Jurkat, Clone E6-1 (cell line): ENCODE results near the gene LRRN2.
A peak's percentile ranks its signal among the peaks of the same experiment; 100 is the strongest.
"Not testable (repeated sequence)": the region's sequence is repeated elsewhere in the genome, so short reads cannot be mapped to it uniquely, and the experiment has no call there.

Experiments used
- DNase-seq: peaks from one replicate; pipeline ENCODE4 v3.0.0-alpha.2; 2011; ENCODE audit warnings: low read depth, low spot score
- H3K4me3 ChIP-seq: 2 replicates; pipeline ENCODE4 v1.5.1; 2011; ENCODE audit warnings: mild to moderate bottlenecking, low read length, control low read depth, moderate library complexity

LRRN2 gene

GRCh38 chr1:204697893-204698292, 12.4 kb upstream of the LRRN2 start:
- no peak for DNase-seq
- H3K4me3 ChIP-seq: no peak overlapping the region

- DNase-seq: no peak
- no peak overlapping the region for H3K4me3 ChIP-seq
These were observed 11.1 kb upstream of the LRRN2 start for GRCh38 chr1:204696606-204697005.

GRCh38 chr1:204695692-204696091, 10.2 kb upstream of the LRRN2 start:
- H3K4me3 ChIP-seq: no peak overlapping the region

GRCh38 chr1:204694145-204694544, 8.6 kb upstream of the LRRN2 start:
- H3K4me3 ChIP-seq: no peak overlapping the region
- DNase-seq: no peak

More at GRCh38 chr1:204695692-204696091, 10.2 kb upstream of the LRRN2 start:
- DNase-seq: no peak

- no peak overlapping the region for H3K4me3 ChIP-seq
- peak; percentile 38 for DNase-seq
These were observed 7.4 kb upstream of the LRRN2 start for GRCh38 chr1:204692841-204693356.

GRCh38 chr1:204692325-204692840, 6.8 kb upstream of the LRRN2 start:
- H3K4me3 ChIP-seq: no peak overlapping the region

GRCh38 chr1:204691328-204691730, 5.8 kb upstream of the LRRN2 start:
- DNase-seq, H3K4me3 ChIP-seq: not testable (repeated sequence)

More at GRCh38 chr1:204692325-204692840, 6.8 kb upstream of the LRRN2 start:
- no peak for DNase-seq

GRCh38 chr1:204688776-204689175, 3.2 kb upstream of the LRRN2 start:
- no peak for DNase-seq
- no peak overlapping the region for H3K4me3 ChIP-seq

- no peak overlapping the region for H3K4me3 ChIP-seq
- no peak for DNase-seq
These were observed 2.5 kb upstream of the LRRN2 start for GRCh38 chr1:204688007-204688406.

- H3K4me3 ChIP-seq: no peak overlapping the region
- no peak for DNase-seq
These were observed 835 bp downstream of the LRRN2 start for GRCh38 chr1:204684571-204685235.

GRCh38 chr1:204684206-204684570, 1.4 kb downstream of the LRRN2 start:
- DNase-seq: no peak
- no peak overlapping the region for H3K4me3 ChIP-seq

- DNase-seq: no peak
- no peak overlapping the region for H3K4me3 ChIP-seq
These were observed 2.0 kb downstream of the LRRN2 start for GRCh38 chr1:204683284-204684205.

GRCh38 chr1:204680461-204680860, 5.1 kb downstream of the LRRN2 start:
- no peak overlapping the region for H3K4me3 ChIP-seq
- DNase-seq: no peak

- no peak for DNase-seq
- H3K4me3 ChIP-seq: no peak overlapping the region
These were observed 5.5 kb downstream of the LRRN2 start for GRCh38 chr1:204680051-204680450.

- no peak overlapping the region for H3K4me3 ChIP-seq
These were observed 6.6 kb downstream of the LRRN2 start for GRCh38 chr1:204678721-204679475.

GRCh38 chr1:204677864-204678263, 7.7 kb downstream of the LRRN2 start:
- no peak overlapping the region for H3K4me3 ChIP-seq
- no peak for DNase-seq

More at GRCh38 chr1:204678721-204679475, 6.6 kb downstream of the LRRN2 start:
- DNase-seq: no peak

GRCh38 chr1:204676043-204676442, 9.5 kb downstream of the LRRN2 start:
- H3K4me3 ChIP-seq: no peak overlapping the region
- no peak for DNase-seq

- no peak overlapping the region for H3K4me3 ChIP-seq
- DNase-seq: peak; percentile 28
These were observed 11.5 kb downstream of the LRRN2 start for GRCh38 chr1:204673909-204674649.

GRCh38 chr1:204673209-204673608, 12.3 kb downstream of the LRRN2 start:
- no peak for DNase-seq
- no peak overlapping the region for H3K4me3 ChIP-seq
